GM19099 (cell line): ENCODE results near the gene SSH2.

Experiments
- POLR2A ChIP-seq: IDR thresholded peaks from 3 replicates; pipeline ENCODE4 v1.6.1; 2011; ENCODE audit warnings: low read depth; ENCODE audit not compliant: insufficient read length; ENCODE audit errors: extremely low read depth

SSH2 gene

GRCh38 chr17:29616300-29617048 lies 313.6 kb downstream of the SSH2 start:
- no peak for TF ChIP-seq POLR2A

GRCh38 chr17:29615492-29616299 lies 314.3 kb downstream of the SSH2 start:
- no peak for TF ChIP-seq POLR2A

- no peak for TF ChIP-seq POLR2A
These were observed 315.0 kb downstream of the SSH2 start for GRCh38 chr17:29615048-29615385.

- TF ChIP-seq POLR2A, result no peak
These were observed 315.5 kb downstream of the SSH2 start for GRCh38 chr17:29614349-29615047.

GRCh38 chr17:29613856-29614255 lies 316.2 kb downstream of the SSH2 start:
- TF ChIP-seq POLR2A, result no peak

- TF ChIP-seq POLR2A, result no peak
These were observed 316.6 kb downstream of the SSH2 start for GRCh38 chr17:29613352-29613837.

- no peak for TF ChIP-seq POLR2A
These were observed 317.4 kb downstream of the SSH2 start for GRCh38 chr17:29612404-29613280.

- TF ChIP-seq POLR2A, result no peak
These were observed 318.0 kb downstream of the SSH2 start for GRCh38 chr17:29612094-29612403.

GRCh38 chr17:29611351-29612093 lies 318.5 kb downstream of the SSH2 start:
- TF ChIP-seq POLR2A, result no peak

GRCh38 chr17:29610395-29610794 lies 319.6 kb downstream of the SSH2 start:
- no peak for TF ChIP-seq POLR2A

GRCh38 chr17:29608986-29609385 lies 321.0 kb downstream of the SSH2 start:
- no peak for TF ChIP-seq POLR2A

- no peak for TF ChIP-seq POLR2A
These were observed 322.4 kb downstream of the SSH2 start for GRCh38 chr17:29607557-29608195.

GRCh38 chr17:29603109-29603674 lies 326.8 kb downstream of the SSH2 start:
- no peak for TF ChIP-seq POLR2A

- TF ChIP-seq POLR2A, result no peak
These were observed 332.5 kb downstream of the SSH2 start for GRCh38 chr17:29597361-29598172.
